GM19193 (cell line): ENCODE data around the gene ITPKB.

ENCODE experiments used
- POLR2A ChIP-seq: IDR thresholded peaks from 4 replicates; pipeline ENCODE4 v1.6.1; 2011; ENCODE audit not compliant: insufficient read depth, insufficient read length; ENCODE audit errors: extremely low read depth

The ITPKB gene

DNA sequence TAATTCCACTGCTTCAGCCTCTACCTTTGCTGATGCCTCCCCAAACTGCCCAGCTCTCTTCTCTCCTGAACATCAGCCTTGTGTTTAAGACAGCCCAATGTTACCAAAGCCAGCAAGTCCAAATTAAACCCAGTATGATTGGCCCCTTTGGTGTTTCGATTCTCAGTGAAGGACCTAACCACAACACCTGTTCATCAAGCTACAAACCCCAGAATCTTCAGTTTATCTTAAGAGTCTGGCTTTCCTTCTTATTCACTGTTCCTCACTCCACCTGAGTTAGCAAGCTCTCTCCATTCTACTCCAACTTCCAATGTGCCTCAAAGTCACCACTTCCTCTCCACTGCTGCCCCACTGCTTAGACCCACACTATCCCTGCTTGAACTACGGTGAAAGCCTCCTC lies 25.5 kb upstream of the ITPKB start:
- no peak for TF ChIP-seq POLR2A

- TF ChIP-seq POLR2A = no peak
These were observed 24.8 kb upstream of the ITPKB start for GRCh38 chr1:226763905-226764264.

GRCh38 chr1:226762988-226763904 lies 24.2 kb upstream of the ITPKB start:
- TF ChIP-seq POLR2A = no peak

GRCh38 chr1:226762055-226762454 lies 23.0 kb upstream of the ITPKB start:
- no peak for TF ChIP-seq POLR2A

GRCh38 chr1:226761322-226761721 lies 22.2 kb upstream of the ITPKB start:
- TF ChIP-seq POLR2A = no peak

DNA sequence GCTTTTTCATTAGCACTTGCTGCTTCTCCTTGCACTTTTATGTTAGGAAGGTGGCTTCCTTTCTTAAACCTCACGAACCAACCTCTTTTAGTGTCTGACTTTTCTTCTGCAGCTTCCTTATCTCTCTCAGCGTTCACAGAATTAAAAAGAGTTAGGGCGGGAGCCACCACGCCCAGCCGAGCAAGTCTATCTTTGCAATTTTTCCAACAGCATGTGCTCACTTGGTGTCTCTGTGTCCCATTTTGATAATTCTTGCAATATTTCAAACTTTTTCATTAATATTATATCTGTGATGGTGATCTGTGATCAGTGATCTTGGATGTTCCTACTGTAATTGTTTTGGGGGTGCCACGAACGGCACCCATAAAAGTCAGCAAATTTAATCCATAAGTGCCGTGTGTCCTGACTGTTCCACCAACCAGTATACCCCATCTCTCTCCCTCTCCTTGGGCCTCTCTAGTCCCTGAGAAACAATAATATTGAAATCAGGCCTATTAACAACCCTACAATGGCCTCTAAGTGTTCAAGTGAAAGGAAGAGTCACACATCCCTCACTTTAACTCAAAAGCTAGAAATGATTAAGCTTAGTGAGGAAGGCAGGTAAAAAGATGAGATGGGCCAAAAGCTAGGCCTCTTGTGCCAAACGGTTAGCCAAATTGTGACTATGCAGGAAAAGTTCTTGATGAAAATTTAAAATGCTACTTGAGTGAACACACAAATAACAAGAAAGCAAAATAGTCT lies 15.9 kb upstream of the ITPKB start:
- no peak for TF ChIP-seq POLR2A

DNA sequence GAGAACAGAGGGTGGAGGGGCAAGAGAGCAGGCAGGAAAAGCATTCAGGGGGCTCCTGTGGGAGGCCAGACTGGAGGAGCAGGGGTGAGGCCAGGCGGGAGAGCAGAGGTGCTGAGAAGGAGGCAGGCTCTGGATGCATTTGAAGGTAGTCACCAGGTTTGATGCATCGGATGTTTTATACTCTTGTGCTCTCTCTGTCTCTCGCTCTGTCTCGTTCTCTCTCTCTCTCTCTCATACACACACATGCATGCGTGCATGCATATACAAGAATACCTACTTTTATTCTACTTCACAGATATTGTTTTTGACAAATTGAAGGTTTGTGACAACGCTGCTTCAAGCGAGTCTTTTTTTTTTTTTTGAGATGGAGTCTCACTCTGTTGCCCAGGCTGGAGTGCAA lies 15.0 kb upstream of the ITPKB start:
- TF ChIP-seq POLR2A = no peak

- no peak for TF ChIP-seq POLR2A
These were observed 12.6 kb upstream of the ITPKB start for GRCh38 chr1:226751703-226752102.

GRCh38 chr1:226751214-226751613 lies 12.1 kb upstream of the ITPKB start:
- TF ChIP-seq POLR2A = no peak

- TF ChIP-seq POLR2A = no peak
These were observed 10.4 kb upstream of the ITPKB start for GRCh38 chr1:226749467-226749866.

DNA sequence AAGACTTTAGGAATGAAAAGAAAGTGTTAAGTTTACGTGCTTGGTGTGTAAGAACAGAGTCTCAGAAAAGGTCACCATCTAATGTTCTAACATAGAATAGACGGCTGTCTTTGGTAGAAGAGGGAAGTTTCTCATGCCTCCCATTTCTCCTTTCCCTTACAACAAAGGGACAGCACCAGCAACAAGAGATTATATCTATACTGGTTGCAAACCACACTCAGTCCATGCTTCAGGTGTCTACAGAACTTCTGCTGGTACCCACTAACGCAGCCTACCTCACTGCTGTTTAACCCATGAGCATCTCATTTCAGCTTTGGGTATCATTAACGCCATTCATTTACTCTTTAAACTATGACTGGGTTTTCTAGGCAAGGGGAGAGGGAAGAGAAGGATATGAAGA lies 9.2 kb upstream of the ITPKB start:
- no peak for TF ChIP-seq POLR2A

DNA sequence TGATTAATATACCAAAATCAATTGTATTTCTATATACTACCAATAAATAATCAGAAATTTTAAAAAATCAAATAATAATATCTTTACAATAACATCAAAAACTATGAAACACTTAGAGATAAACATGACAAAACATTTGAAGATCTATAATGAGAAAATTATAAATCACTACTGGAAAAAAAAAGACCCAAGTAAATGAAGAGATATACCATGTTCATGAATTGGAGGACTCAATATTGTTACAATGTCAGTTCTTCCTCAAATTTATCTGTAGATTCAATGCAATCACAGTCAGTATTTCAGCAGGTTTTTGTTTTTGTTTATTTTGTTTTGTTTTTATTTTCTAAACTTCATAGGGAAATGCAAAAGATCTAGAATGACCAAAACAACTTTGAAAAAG lies 4.2 kb upstream of the ITPKB start:
- no peak for TF ChIP-seq POLR2A

GRCh38 chr1:226741009-226741408 lies 1.9 kb upstream of the ITPKB start:
- TF ChIP-seq POLR2A = no peak

DNA sequence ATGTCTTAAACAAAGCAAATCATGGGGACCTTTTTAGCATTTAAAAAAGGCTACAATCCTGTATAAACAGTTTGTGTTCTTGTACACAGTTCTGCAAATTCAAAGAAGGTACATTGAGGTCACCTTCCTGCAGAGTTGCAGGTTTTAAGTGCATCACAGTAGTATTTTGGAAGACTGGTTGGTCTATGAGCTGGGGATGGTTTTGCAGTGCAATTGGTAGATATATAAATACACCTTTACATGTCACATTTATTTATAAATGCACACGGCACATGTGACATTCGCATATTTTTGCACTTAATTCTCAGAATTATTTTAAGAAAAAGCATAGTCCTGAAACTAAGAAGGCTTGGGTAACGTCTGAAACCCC lies 599 bp upstream of the ITPKB start:
- TF ChIP-seq POLR2A = no peak

DNA sequence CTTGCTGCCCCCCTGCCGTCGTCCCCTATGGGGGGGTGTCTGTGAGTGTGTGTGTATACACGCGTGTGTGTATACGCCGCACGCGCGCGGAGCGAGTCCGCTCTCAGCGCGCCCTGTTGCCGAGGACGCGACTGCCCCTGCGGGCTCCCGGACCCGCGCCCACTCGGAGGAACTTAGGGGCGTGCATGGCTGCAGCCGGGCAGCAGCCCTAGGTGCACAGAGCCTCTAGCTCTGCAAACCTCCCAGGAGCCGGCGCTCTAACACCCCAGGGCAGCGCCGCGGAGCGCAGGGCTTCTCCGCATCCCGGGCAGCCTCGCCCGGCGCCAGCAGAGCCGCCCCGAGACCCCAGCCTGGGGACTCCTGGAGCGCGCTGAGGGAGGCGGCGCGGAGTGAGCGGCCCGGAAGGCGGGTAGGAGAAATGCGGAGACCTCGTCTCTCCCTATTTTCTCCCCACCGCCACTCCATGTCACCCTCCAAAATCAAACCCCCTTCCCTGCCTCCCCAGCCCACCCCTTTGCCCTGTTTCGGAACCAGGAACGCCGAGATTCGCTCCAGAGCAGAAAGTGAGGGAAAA lies 574 bp downstream of the ITPKB start:
- TF ChIP-seq POLR2A = no peak
